IMR-90 (cell line): ENCODE measurements around the gene SPATA12. TPM values are rescaled to one million over a fixed set of nuclear protein-coding genes. Genes with fewer than 3 reads are reported as not detected.

Experiments used
- ATAC-seq: fragments of 200-7000 bp; cut with Tn5 transposase; 2 replicates; pipeline ENCODE4 v1.9.1; 2020; ENCODE audit warnings: low read depth, mild to moderate bottlenecking, moderate library complexity
- BruUV-seq: library from RNA; stranded (reverse); fragments of 400-500 nt; replicated peaks from 2 replicates; lab custom pipeline; 2021; lab: Mats Ljungman, UMichigan
- CTCF ChIA-PET: fragments of 300-600 bp; formaldehyde crosslinking; extraction: SDS; loops from one replicate; lab custom pipeline; 2021; ENCODE audit warnings: antibody characterized with exemption; lab: Yijun Ruan, JAX
- POLR2A ChIA-PET: fragments of 300-600 bp; sonication (Branson Sonifier 250); formaldehyde crosslinking; loops from one replicate; lab custom pipeline; 2022; ENCODE audit warnings: antibody characterized with exemption; ENCODE audit not compliant: unreplicated experiment; lab: Charles Lee
- DNase-seq: peaks from one replicate; pipeline ENCODE4 v3.0.0; 2013
- H2AFZ ChIP-seq: replicated peaks from 2 replicates; pipeline ENCODE3; 2013; ENCODE audit warnings: low read length, mild to moderate bottlenecking; ENCODE audit not compliant: poor library complexity
- H2AK5ac ChIP-seq: 2 replicates; pipeline ENCODE4 v1.6.1; 2013; ENCODE audit warnings: low read depth, low read length, inconsistent platforms
- H2AK9ac ChIP-seq: replicated peaks from 2 replicates; pipeline ENCODE3; 2013; ENCODE audit warnings: mild to moderate bottlenecking, low read depth, low read length, moderate library complexity; ENCODE audit not compliant: poor library complexity
- H2BK120ac ChIP-seq: 2 replicates; pipeline ENCODE4 v1.6.1; 2013; ENCODE audit warnings: low read depth, low read length, inconsistent platforms
- H2BK15ac ChIP-seq: 3 replicates; pipeline ENCODE4 v1.6.1; 2013; ENCODE audit warnings: low read depth, low read length, inconsistent platforms
- H2BK20ac ChIP-seq: 2 replicates; pipeline ENCODE4 v1.6.1; 2013; ENCODE audit warnings: low read depth, mild to moderate bottlenecking, inconsistent platforms, low read length, moderate library complexity
- H2BK5ac ChIP-seq: 2 replicates; pipeline ENCODE4 v1.6.1; 2013; ENCODE audit warnings: mild to moderate bottlenecking, low read depth, low read length, inconsistent platforms; ENCODE audit not compliant: poor library complexity, severe bottlenecking
- H3K14ac ChIP-seq: replicated peaks from 2 replicates; pipeline ENCODE4 v1.6.1; 2013; ENCODE audit warnings: low read depth, low read length, inconsistent platforms
- H3K18ac ChIP-seq: 2 replicates; pipeline ENCODE4 v1.6.1; 2013; ENCODE audit warnings: low read depth, low read length, control low read depth
- H3K23ac ChIP-seq: 2 replicates; pipeline ENCODE4 v1.6.1; 2013; ENCODE audit warnings: low read depth, low read length, inconsistent platforms
- H3K27ac ChIP-seq: 2 replicates; pipeline ENCODE4 v1.5.1; 2013; ENCODE audit warnings: mild to moderate bottlenecking, control low read depth, low read length; ENCODE audit not compliant: insufficient read depth
- H3K27me3 ChIP-seq: 2 replicates; pipeline ENCODE4 v1.6.1; 2013; ENCODE audit warnings: low read length; ENCODE audit not compliant: control insufficient read depth, insufficient read depth
- H3K36me3 ChIP-seq: 2 replicates; pipeline ENCODE4 v1.6.1; 2013; ENCODE audit warnings: low read length, mixed read lengths; ENCODE audit not compliant: control insufficient read depth, insufficient read depth
- H3K4ac ChIP-seq: 2 replicates; pipeline ENCODE4 v1.6.1; 2013; ENCODE audit warnings: low read depth, low read length, inconsistent platforms
- H3K4me1 ChIP-seq: 2 replicates; pipeline ENCODE4 v1.6.1; 2013; ENCODE audit warnings: low read length, mixed read lengths; ENCODE audit not compliant: control insufficient read depth, insufficient read depth
- H3K4me2 ChIP-seq: 2 replicates; pipeline ENCODE4 v1.6.1; 2013; ENCODE audit warnings: low read depth, mild to moderate bottlenecking, control low read depth, low read length, moderate library complexity
- H3K4me3 ChIP-seq: 2 replicates; pipeline ENCODE4 v1.5.1; 2013; ENCODE audit warnings: low read depth, mild to moderate bottlenecking, control low read depth, low read length, moderate library complexity; ENCODE audit not compliant: insufficient read depth
- H3K56ac ChIP-seq: 2 replicates; pipeline ENCODE4 v1.6.1; 2013; ENCODE audit warnings: low read length, inconsistent platforms; ENCODE audit not compliant: insufficient read depth; ENCODE audit errors: extremely low read depth
- H3K79me1 ChIP-seq, 2 experiments: 2 replicates each; pipeline ENCODE4 v1.6.1; 2013; ENCODE audit warnings: low read length in 2 of 2, inconsistent platforms in 1 of 2, low read depth in 1 of 2
- H3K9ac ChIP-seq: 2 replicates; pipeline ENCODE4 v1.6.1; 2013; ENCODE audit warnings: low read depth, low read length, control low read depth
- H3K9me1 ChIP-seq: 2 replicates; pipeline ENCODE4 v1.6.1; 2013; ENCODE audit warnings: low read length, inconsistent platforms; ENCODE audit not compliant: insufficient read depth
- H3K9me3 ChIP-seq: 2 replicates; pipeline ENCODE4 v1.6.1; 2013; ENCODE audit warnings: low read length; ENCODE audit not compliant: control insufficient read depth, insufficient read depth
- H4K20me1 ChIP-seq: 2 replicates; pipeline ENCODE4 v1.6.1; 2013; ENCODE audit warnings: low read length, inconsistent platforms; ENCODE audit not compliant: insufficient read depth
- H4K5ac ChIP-seq: 2 replicates; pipeline ENCODE4 v1.6.1; 2013; ENCODE audit warnings: mild to moderate bottlenecking, low read depth, low read length, control low read depth
- H4K8ac ChIP-seq, 2 experiments: 2 replicates each; pipeline ENCODE4 v1.6.1; 2013; ENCODE audit warnings: low read depth in 2 of 2, low read length in 2 of 2, control low read depth in 1 of 2, inconsistent platforms in 1 of 2
- H4K91ac ChIP-seq: 2 replicates; pipeline ENCODE4 v1.6.1; 2013; ENCODE audit warnings: low read depth, low read length, inconsistent platforms; ENCODE audit not compliant: insufficient read depth
- BHLHE40 ChIP-seq: fragments of 150-350 bp; IDR thresholded peaks from 2 replicates; pipeline ENCODE4 v1.6.1; 2016; ENCODE audit warnings: mild to moderate bottlenecking, low read depth, low read length
- CHD1 ChIP-seq: IDR thresholded peaks from 2 replicates; pipeline ENCODE4 v1.6.1; 2012; ENCODE audit warnings: low read depth, low read length, improper control_type of control experiment
- FOS ChIP-seq: fragments of 150-350 bp; IDR thresholded peaks from 2 replicates; pipeline ENCODE4 v1.6.1; 2016; ENCODE audit warnings: low read depth, low read length
- MAFK ChIP-seq: IDR thresholded peaks from 2 replicates; pipeline ENCODE4 v1.6.1; 2012; ENCODE audit warnings: low read depth, low read length, improper control_type of control experiment
- MXI1 ChIP-seq: IDR thresholded peaks from 2 replicates; pipeline ENCODE4 v1.6.1; 2012; ENCODE audit warnings: low read depth, mild to moderate bottlenecking, low read length, moderate library complexity, borderline replicate concordance
- NFE2L2 ChIP-seq: fragments of 150-350 bp; IDR thresholded peaks from 2 replicates; pipeline ENCODE4 v1.6.1; 2016; ENCODE audit warnings: low read depth, mild to moderate bottlenecking, low read length
- POLR2A ChIP-seq: IDR thresholded peaks from 2 replicates; pipeline ENCODE4 v1.6.1; 2012; ENCODE audit warnings: mild to moderate bottlenecking, low read depth, low read length
- RAD21 ChIP-seq: IDR thresholded peaks from 2 replicates; pipeline ENCODE4 v1.6.1; 2012; ENCODE audit warnings: low read length, improper control_type of control experiment
- RCOR1 ChIP-seq: IDR thresholded peaks from 2 replicates; pipeline ENCODE4 v1.6.1; 2012; ENCODE audit warnings: mild to moderate bottlenecking, low read length, improper control_type of control experiment; ENCODE audit not compliant: insufficient replicate concordance
- RFX5 ChIP-seq: IDR thresholded peaks from 2 replicates; pipeline ENCODE4 v1.8.0; 2012; ENCODE audit warnings: low read depth, mild to moderate bottlenecking, low read length, moderate library complexity
- SMC3 ChIP-seq: fragments of 150-350 bp; IDR thresholded peaks from 2 replicates; pipeline ENCODE4 v1.6.1; 2016; ENCODE audit warnings: low read depth, mild to moderate bottlenecking, antibody characterized with exemption, low read length, moderate library complexity
- WGBS, 2 experiments: methylation state at CpG; one replicate each; pipeline versions ENCODE4 v1.1.5 to v1.1.7; 2013; ENCODE audit warnings: missing lambda C conversion rate in 2 of 2; ENCODE audit not compliant: insufficient read length in 1 of 2; ENCODE audit errors: extremely low coverage in 2 of 2; 5-methylcytosine and 5-hydroxymethylcytosine counted together
- dilution Hi-C: fragments of 300-500 bp; cut with HindIII; formaldehyde crosslinking; loops from one replicate; pipeline ENCODE4 v1.14.3; 2018; ENCODE audit warnings: low sequenced_read_pairs; ENCODE audit not compliant: unreplicated experiment
- in situ Hi-C: fragments of 300-500 bp; cut with MboI; formaldehyde crosslinking; loops from 3 replicates; pipeline ENCODE4 v1.14.3; 2019; ENCODE audit warnings: low sequenced_read_pairs, inconsistent platforms, mixed read lengths
- intact Hi-C: fragments of 100-400 bp; cut with micrococcal nuclease; formaldehyde crosslinking; loops from 2 replicates; pipeline ENCODE4 v1.10.0; 2022
- polyA plus RNA-seq, 3 experiments: library from polyadenylated mRNA; depleted of rRNA; stranded (reverse); fragments of >200 nt; gene quantifications; 2 replicates each; pipeline ENCODE4 v1.2.3, GENCODE V29; 2012; ENCODE audit warnings: low replicate concordance in 1 of 3
- total RNA-seq: library from RNA; depleted of rRNA; stranded (reverse); fragments of >200 nt; gene quantifications from 2 replicates; pipeline ENCODE4 v1.2.3, GENCODE V29; 2012
- TF ChIP-seq, protein P1 (sequence below): fragments of 150-350 bp; IDR thresholded peaks from 2 replicates; pipeline ENCODE4 v1.6.1; 2017; ENCODE audit warnings: mild to moderate bottlenecking, antibody characterized with exemption, low read length, low read depth
- TF ChIP-seq, protein P2 (sequence below): conservative IDR thresholded peaks from 2 replicates; pipeline ENCODE4 v1.5.1; 2012; ENCODE audit warnings: mild to moderate bottlenecking, low read depth, low read length, improper control_type of control experiment

SPATA12 gene
- total and polyA plus RNA-seq, 2 of the 4 experiments (the other 2 are of a cell fraction), result under 0.01 TPM; not detected in 1

DNA sequence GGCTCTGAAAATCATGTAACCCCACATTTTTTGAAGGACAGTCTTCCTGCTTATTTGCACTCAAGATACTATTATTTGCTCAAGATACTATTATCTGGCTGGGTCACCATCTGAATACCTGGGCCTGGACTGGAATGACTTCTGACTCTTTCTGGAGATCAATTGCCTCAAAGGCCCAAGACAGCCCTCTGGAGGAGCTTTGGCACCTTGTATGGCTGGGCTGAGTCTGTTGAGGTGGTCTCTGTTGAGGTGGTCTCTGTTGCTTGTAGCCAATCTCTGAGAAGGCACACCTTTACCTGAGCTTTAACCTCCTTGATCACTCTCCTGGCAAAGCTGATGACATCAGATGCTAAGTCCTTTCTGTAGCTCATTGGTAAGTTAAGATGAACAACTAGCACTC lies 33.0 kb downstream of the SPATA12 start (continued):
- no peak for TF ChIP-seq RFX5
- no peak for TF ChIP-seq SMC3
- TF ChIP-seq RAD21, result no peak
- no peak for TF ChIP-seq MAFK

DNA sequence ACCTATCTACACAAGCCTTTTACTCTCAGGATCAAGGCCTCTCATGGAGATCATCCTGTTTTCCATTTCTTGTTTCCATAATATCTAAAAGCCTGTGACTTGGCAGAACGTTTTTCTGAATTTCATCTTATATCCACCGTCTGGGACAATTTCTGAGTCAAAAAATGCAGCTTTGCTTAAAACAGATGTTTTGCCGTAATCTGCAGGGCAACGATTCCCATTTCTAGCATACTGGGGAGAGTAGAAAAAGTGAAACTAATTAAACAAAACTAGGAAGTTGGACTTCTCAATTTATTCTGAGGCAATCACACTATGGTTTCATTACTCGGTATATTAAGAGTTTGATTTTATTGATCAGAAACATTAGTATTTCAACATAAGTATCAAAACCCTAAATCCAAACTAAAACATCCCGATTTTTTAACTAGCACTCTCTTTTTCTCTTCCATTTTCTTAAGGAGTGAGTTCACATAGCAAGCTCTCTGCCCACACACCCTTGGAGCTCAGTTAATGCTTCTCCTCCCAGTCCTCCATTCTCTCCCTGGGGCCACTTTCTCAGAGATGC lies 33.6 kb downstream of the SPATA12 start:
- H2BK20ac ChIP-seq, result no peak overlapping the region
- peak overlapping the region; percentile 46; the same call in 1 of the 2 replicates for H3K18ac ChIP-seq
- no peak overlapping the region for H3K4me3 ChIP-seq
- H3K9ac ChIP-seq, result peak overlapping the region; percentile 4; the same call in 1 of the 2 replicates
- no peaks in the 10 kb centered on the region for H3K36me3 ChIP-seq
- ChIA-PET CTCF (interaction anchor here (0.6 kb wide), 1 partner anchor 19 kb away, joined by 5 read pairs; no protein-coding TSS in a partner anchor), POLR2A (no interaction called here)
- H3K9me3 ChIP-seq, result no peaks in the 10 kb centered on the region
- no peak overlapping the region for H2BK120ac ChIP-seq
- ATAC-seq (no peak; the same call in 1 of the 2 replicates), DNase-seq (no peak)
- no peak overlapping the region for H3K56ac ChIP-seq
- no peaks in the 10 kb centered on the region for H3K9me1 ChIP-seq
- 100% methylated on average over 1 of the region's 6 CpGs for WGBS, 2 experiments
- intact Hi-C loops (loop anchor here (5.0 to 10.0 kb wide), 2 partner anchors 97 to 389 kb away; no protein-coding TSS in a partner anchor), dilution Hi-C loops (no loop called here), in situ Hi-C loops (no loop called here)
- H3K4me1 ChIP-seq, result peaks cover 11% of the 10 kb centered on the region; the same call in 1 of the 2 replicates
- H3K27me3 ChIP-seq, result peaks cover 2% of the 10 kb centered on the region; the same call in 1 of the 2 replicates
- no peak overlapping the region for H2AK5ac ChIP-seq
- H3K4me2 ChIP-seq, result 0 out of 2 replicates have a peak overlapping the region, but pooled peaks have one; percentile 18
- H4K91ac ChIP-seq, result no peak overlapping the region
- no peak overlapping the region for H2BK5ac ChIP-seq
- no peak overlapping the region for H2BK15ac ChIP-seq
- BruUV-seq, result no TSS peak
- H3K27ac ChIP-seq, result no peak overlapping the region; the same call in 1 of the 2 replicates
- no peak overlapping the region for H3K23ac ChIP-seq
- no peaks in the 10 kb centered on the region for H4K20me1 ChIP-seq
- no peaks in the 10 kb centered on the region for H3K79me1 ChIP-seq
- H3K14ac ChIP-seq, result no peak overlapping the region
- no peak overlapping the region; the same call in 1 of the 2 replicates for H4K5ac ChIP-seq
- H3K4ac ChIP-seq, result no peak overlapping the region
- no peak overlapping the region for H4K8ac ChIP-seq
- H2AFZ ChIP-seq, result no peak overlapping the region
- no peak overlapping the region for H2AK9ac ChIP-seq
- no peak for TF ChIP-seq RAD21
- TF ChIP-seq NFE2L2, result no peak
- TF ChIP-seq, protein P1, sequence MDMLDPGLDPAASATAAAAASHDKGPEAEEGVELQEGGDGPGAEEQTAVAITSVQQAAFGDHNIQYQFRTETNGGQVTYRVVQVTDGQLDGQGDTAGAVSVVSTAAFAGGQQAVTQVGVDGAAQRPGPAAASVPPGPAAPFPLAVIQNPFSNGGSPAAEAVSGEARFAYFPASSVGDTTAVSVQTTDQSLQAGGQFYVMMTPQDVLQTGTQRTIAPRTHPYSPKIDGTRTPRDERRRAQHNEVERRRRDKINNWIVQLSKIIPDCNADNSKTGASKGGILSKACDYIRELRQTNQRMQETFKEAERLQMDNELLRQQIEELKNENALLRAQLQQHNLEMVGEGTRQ, result no peak
- no peak for TF ChIP-seq FOS
- TF ChIP-seq MAFK, result no peak
- no peak for TF ChIP-seq BHLHE40
- no peak for TF ChIP-seq RFX5
- no peak for TF ChIP-seq SMC3
- no peak for TF ChIP-seq RCOR1
- TF ChIP-seq, protein P2, sequence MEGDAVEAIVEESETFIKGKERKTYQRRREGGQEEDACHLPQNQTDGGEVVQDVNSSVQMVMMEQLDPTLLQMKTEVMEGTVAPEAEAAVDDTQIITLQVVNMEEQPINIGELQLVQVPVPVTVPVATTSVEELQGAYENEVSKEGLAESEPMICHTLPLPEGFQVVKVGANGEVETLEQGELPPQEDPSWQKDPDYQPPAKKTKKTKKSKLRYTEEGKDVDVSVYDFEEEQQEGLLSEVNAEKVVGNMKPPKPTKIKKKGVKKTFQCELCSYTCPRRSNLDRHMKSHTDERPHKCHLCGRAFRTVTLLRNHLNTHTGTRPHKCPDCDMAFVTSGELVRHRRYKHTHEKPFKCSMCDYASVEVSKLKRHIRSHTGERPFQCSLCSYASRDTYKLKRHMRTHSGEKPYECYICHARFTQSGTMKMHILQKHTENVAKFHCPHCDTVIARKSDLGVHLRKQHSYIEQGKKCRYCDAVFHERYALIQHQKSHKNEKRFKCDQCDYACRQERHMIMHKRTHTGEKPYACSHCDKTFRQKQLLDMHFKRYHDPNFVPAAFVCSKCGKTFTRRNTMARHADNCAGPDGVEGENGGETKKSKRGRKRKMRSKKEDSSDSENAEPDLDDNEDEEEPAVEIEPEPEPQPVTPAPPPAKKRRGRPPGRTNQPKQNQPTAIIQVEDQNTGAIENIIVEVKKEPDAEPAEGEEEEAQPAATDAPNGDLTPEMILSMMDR, result no peak
- TF ChIP-seq POLR2A, result no peak
- TF ChIP-seq MXI1, result no peak
- TF ChIP-seq CHD1, result no peak
